DND-41 (cell line): ENCODE data around the gene MACIR.

Experiments used
- ATAC-seq: fragments of 200-7000 bp; cut with Tn5 transposase; 3 replicates; pipeline ENCODE4 v1.9.1; 2021; ENCODE audit warnings: low read depth; ENCODE audit not compliant: insufficient read depth
- DNase-seq: peaks from one replicate; pipeline ENCODE4 v3.0.0-alpha.2; 2020
- H2AFZ ChIP-seq: 2 replicates; pipeline ENCODE4 v1.6.0; 2012; ENCODE audit warnings: low read depth, low read length
- H3K27ac ChIP-seq: 2 replicates; pipeline ENCODE4 v1.5.1; 2012; ENCODE audit warnings: low read length, inconsistent platforms
- H3K27me3 ChIP-seq: fragments of 200-600 bp; sonication (generic); 2 replicates; pipeline ENCODE4 v1.6.0; 2012; ENCODE audit warnings: low read length, mild to moderate bottlenecking, inconsistent platforms; ENCODE audit not compliant: insufficient read depth, poor library complexity
- H3K36me3 ChIP-seq: 2 replicates; pipeline ENCODE4 v1.5.1; 2012; ENCODE audit warnings: low read length, inconsistent platforms; ENCODE audit not compliant: insufficient read depth
- H3K4me1 ChIP-seq: 2 replicates; pipeline ENCODE4 v1.5.1; 2012; ENCODE audit warnings: mild to moderate bottlenecking, low read length; ENCODE audit not compliant: insufficient read depth
- H3K4me2 ChIP-seq: 2 replicates; pipeline ENCODE4 v1.6.0; 2012; ENCODE audit warnings: mild to moderate bottlenecking, moderate library complexity, low read length, inconsistent platforms; ENCODE audit not compliant: insufficient read depth
- H3K4me3 ChIP-seq, 2 experiments: fragments of 200-600 bp in 1 of 2; shearing (Covaris generic) in 1 of 2; 2 replicates each; pipeline ENCODE4 v1.5.1; 2012 to 2016; ENCODE audit warnings: inconsistent platforms in 2 of 2, low read length in 2 of 2, mild to moderate bottlenecking in 2 of 2, low read depth in 1 of 2, moderate library complexity in 1 of 2
- H3K79me2 ChIP-seq: 2 replicates; pipeline ENCODE4 v1.6.0; 2012; ENCODE audit warnings: low read length, inconsistent platforms; ENCODE audit not compliant: insufficient read depth
- H3K9ac ChIP-seq: 2 replicates; pipeline ENCODE4 v1.6.0; 2012; ENCODE audit warnings: low read depth, mild to moderate bottlenecking, inconsistent platforms, low read length, moderate library complexity
- H3K9me3 ChIP-seq: 2 replicates; pipeline ENCODE4 v1.5.1; 2012; ENCODE audit warnings: low read length, moderate library complexity, mild to moderate bottlenecking, inconsistent platforms; ENCODE audit not compliant: insufficient read depth, severe bottlenecking
- H4K20me1 ChIP-seq: 2 replicates; pipeline ENCODE4 v1.6.0; 2012; ENCODE audit warnings: low read length; ENCODE audit not compliant: insufficient read depth
- CTCF ChIP-seq: IDR thresholded peaks from 2 replicates; pipeline ENCODE4 v1.5.1; 2012; ENCODE audit warnings: borderline replicate concordance, low read length, moderate library complexity, mild to moderate bottlenecking; ENCODE audit not compliant: poor library complexity, severe bottlenecking; ENCODE audit errors: extremely low read depth
- EZH2 ChIP-seq: IDR thresholded peaks from 3 replicates; pipeline ENCODE4 v1.6.1; 2012; ENCODE audit warnings: borderline replicate concordance, low read depth, mild to moderate bottlenecking, moderate library complexity, low read length, inconsistent platforms; ENCODE audit not compliant: severe bottlenecking

MACIR gene

DNA sequence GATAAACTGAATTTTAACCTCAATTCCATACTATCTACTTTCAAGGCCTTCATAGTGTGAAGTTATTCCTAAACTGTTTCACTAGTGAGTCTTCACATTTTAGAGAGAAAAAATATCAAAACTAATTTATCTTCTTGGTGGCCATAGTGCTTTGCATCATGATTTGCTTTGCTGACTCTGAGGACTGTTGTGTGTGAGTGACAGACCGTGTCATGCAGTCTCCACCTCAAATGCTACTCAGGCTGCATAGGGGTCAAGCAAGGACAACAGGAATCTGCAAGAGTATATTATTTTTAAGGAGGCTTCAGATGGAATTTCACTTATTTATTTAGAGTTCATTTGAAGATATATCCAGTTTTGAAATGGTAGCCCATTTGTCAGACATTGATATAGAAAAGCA lies 34.5 kb downstream of the MACIR start:
- H3K36me3 ChIP-seq = no peaks in the 10 kb centered on the region
- H3K27ac ChIP-seq = no peak overlapping the region
- no peak overlapping the region for H3K4me2 ChIP-seq
- H2AFZ ChIP-seq = no peak overlapping the region
- no peaks in the 10 kb centered on the region for H4K20me1 ChIP-seq
- H3K9ac ChIP-seq = no peak overlapping the region
- H3K9me3 ChIP-seq = no peaks in the 10 kb centered on the region
- no peaks in the 10 kb centered on the region for H3K27me3 ChIP-seq
- no peak for TF ChIP-seq EZH2
- TF ChIP-seq CTCF = no peak
- no peak overlapping the region for H3K4me3 ChIP-seq
- DNase-seq (no peak), ATAC-seq (no peak)
- no peaks in the 10 kb centered on the region for H3K79me2 ChIP-seq
- H3K4me1 ChIP-seq = no peaks in the 10 kb centered on the region

GRCh38 chr5:103293719-103294118 lies 35.2 kb downstream of the MACIR start:
- Histone ChIP-seq H2AFZ (no peak overlapping the region), H3K4me1 (no peaks in the 10 kb centered on the region), H3K4me2 (no peak overlapping the region), H3K79me2 (no peaks in the 10 kb centered on the region), H3K9me3 (no peaks in the 10 kb centered on the region), H3K9ac (no peak overlapping the region), H3K27me3 (no peaks in the 10 kb centered on the region), H3K4me3 (no peak overlapping the region), H4K20me1 (no peaks in the 10 kb centered on the region), H3K36me3 (no peaks in the 10 kb centered on the region), H3K27ac (no peak overlapping the region)
- TF ChIP-seq CTCF (no peak), EZH2 (no peak)
- ATAC-seq (no peak), DNase-seq (no peak)

- Histone ChIP-seq H4K20me1 (no peaks in the 10 kb centered on the region), H3K27ac (no peak overlapping the region), H3K9me3 (no peaks in the 10 kb centered on the region), H3K36me3 (no peaks in the 10 kb centered on the region), H3K79me2 (no peaks in the 10 kb centered on the region), H3K4me3 (no peak overlapping the region), H3K9ac (no peak overlapping the region), H2AFZ (no peak overlapping the region), H3K4me2 (no peak overlapping the region), H3K27me3 (no peaks in the 10 kb centered on the region), H3K4me1 (no peaks in the 10 kb centered on the region)
- TF ChIP-seq CTCF (no peak), EZH2 (no peak)
- ATAC-seq (no peak), DNase-seq (no peak)
Observed at GRCh38 chr5:103294906-103295305, 36.3 kb downstream of the MACIR start.

- no peak for DNase-seq
- Histone ChIP-seq H3K27me3 (no peaks in the 10 kb centered on the region), H2AFZ (no peak overlapping the region), H3K4me1 (no peaks in the 10 kb centered on the region), H3K36me3 (no peaks in the 10 kb centered on the region), H3K79me2 (no peaks in the 10 kb centered on the region), H3K4me3 (no peak overlapping the region), H3K9ac (no peak overlapping the region), H3K4me2 (no peak overlapping the region), H4K20me1 (no peaks in the 10 kb centered on the region), H3K9me3 (no peaks in the 10 kb centered on the region), H3K27ac (no peak overlapping the region)
- TF ChIP-seq EZH2 = no peak
- no peak for TF ChIP-seq CTCF
- no peak for ATAC-seq
Observed at GRCh38 chr5:103295424-103295823, 36.9 kb downstream of the MACIR start.
